Measurements from ENCODE around the gene TBC1D1. TPM values are rescaled to one million over a fixed set of nuclear protein-coding genes. Genes with fewer than 3 reads are reported as not detected.

The TBC1D1 gene
- total and polyA plus RNA-seq, 2 donors (not counting 1 experiment from before 2014, with no cell fraction given) = 39.7 to 90.0 TPM

DNA sequence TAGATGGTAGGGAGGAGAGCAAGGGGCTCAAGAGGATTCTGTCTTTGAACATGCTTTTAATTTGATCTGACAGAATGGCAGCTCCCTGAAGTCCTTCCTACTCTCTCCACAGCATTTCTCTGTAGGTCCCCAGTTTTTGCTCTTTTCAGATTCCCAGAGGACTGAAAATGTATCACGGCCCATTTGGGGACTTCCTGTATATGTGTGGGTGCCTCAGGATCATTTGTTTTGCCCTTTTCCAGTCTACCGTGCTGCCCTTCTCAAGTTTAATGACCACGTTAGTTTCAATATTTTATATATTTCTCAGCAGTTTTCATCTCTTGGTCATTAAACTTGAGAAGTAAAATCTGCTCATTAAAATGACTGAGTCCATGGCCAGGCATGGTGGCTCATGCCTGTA, 2.3 kb downstream of the TBC1D1 start:
- Histone ChIP-seq H3K4me3 (replicated peaks in 1 of 4; ENCODE audit: control extremely low read depth in 1 of 4, insufficient read depth in 1 of 4, low read depth in 3 of 4, low read length in 4 of 4) (no peak overlapping the region), H3K27me3 (ENCODE audit: control insufficient read depth, insufficient read depth, low read length) (peaks cover 17% of the 10 kb centered on the region), H3K4me2 (ENCODE audit: extremely low read depth, insufficient read depth, low read length) (no peak overlapping the region), H3K4me1 (ENCODE audit: control insufficient read depth, extremely low read depth, insufficient read depth, low read length) (peaks cover 2% of the 10 kb centered on the region), H3K9me3 (ENCODE audit: control insufficient read depth, insufficient read depth, low read depth, low read length) (no peaks in the 10 kb centered on the region), H3K79me2 (ENCODE audit: control insufficient read depth, insufficient read depth, low read length) (no peaks in the 10 kb centered on the region), H3K9ac (ENCODE audit: insufficient read depth, low read length) (no peak overlapping the region), H3K36me3 (ENCODE audit: control insufficient read depth, insufficient read depth, low read length) (no peaks in the 10 kb centered on the region), H3K27ac (ENCODE audit: insufficient read depth, low read length) (no peak overlapping the region), H4K20me1 (ENCODE audit: control insufficient read depth, extremely low read depth, insufficient read depth, low read length) (no peaks in the 10 kb centered on the region), H2AFZ (ENCODE audit: low read length) (no peak overlapping the region)
- DNase-seq (ENCODE audit: low read depth in 2 of 2) = no peak
- TF ChIP-seq, protein P1, sequence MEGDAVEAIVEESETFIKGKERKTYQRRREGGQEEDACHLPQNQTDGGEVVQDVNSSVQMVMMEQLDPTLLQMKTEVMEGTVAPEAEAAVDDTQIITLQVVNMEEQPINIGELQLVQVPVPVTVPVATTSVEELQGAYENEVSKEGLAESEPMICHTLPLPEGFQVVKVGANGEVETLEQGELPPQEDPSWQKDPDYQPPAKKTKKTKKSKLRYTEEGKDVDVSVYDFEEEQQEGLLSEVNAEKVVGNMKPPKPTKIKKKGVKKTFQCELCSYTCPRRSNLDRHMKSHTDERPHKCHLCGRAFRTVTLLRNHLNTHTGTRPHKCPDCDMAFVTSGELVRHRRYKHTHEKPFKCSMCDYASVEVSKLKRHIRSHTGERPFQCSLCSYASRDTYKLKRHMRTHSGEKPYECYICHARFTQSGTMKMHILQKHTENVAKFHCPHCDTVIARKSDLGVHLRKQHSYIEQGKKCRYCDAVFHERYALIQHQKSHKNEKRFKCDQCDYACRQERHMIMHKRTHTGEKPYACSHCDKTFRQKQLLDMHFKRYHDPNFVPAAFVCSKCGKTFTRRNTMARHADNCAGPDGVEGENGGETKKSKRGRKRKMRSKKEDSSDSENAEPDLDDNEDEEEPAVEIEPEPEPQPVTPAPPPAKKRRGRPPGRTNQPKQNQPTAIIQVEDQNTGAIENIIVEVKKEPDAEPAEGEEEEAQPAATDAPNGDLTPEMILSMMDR (conservative IDR thresholded peaks at IDR 0.05 in 1 of 2, IDR thresholded peaks at IDR 0.05 in 1 of 2; ENCODE audit: low read depth in 1 of 2, low read length in 2 of 2) = no peak
- TF ChIP-seq EZH2 (IDR thresholded peaks at IDR 0.05; ENCODE audit: low read length, missing control alignments) = no peak

DNA sequence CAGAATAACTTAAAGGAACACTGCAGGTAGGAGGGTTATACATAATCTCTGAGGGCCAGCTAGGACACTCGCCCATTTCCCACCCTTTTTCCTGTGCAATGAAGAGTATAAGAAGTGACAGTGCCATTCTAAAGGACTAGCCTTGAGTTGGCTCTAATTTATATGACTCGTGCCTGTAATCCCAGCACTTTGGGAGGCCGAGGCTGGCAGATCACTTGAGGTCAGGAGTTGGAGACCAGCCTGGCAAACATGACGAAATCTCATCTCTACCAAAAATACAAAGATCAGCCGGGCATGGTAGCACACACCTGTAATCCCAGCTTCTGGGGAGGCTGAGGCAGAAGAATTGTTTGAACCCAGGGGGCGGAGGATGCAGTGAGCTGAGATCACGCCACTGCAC, 4.4 kb downstream of the TBC1D1 start:
- Histone ChIP-seq H3K36me3 (ENCODE audit: control insufficient read depth, insufficient read depth, low read length) (no peaks in the 10 kb centered on the region), H3K4me3 (replicated peaks in 1 of 4; ENCODE audit: control extremely low read depth in 1 of 4, insufficient read depth in 1 of 4, low read depth in 3 of 4, low read length in 4 of 4) (no peak overlapping the region), H3K9ac (ENCODE audit: insufficient read depth, low read length) (no peak overlapping the region), H3K27ac (ENCODE audit: insufficient read depth, low read length) (no peak overlapping the region), H3K4me2 (ENCODE audit: extremely low read depth, insufficient read depth, low read length) (no peak overlapping the region), H3K4me1 (ENCODE audit: control insufficient read depth, extremely low read depth, insufficient read depth, low read length) (peaks cover 1% of the 10 kb centered on the region), H3K27me3 (ENCODE audit: control insufficient read depth, insufficient read depth, low read length) (peaks cover 7% of the 10 kb centered on the region), H4K20me1 (ENCODE audit: control insufficient read depth, extremely low read depth, insufficient read depth, low read length) (no peaks in the 10 kb centered on the region), H3K9me3 (ENCODE audit: control insufficient read depth, insufficient read depth, low read depth, low read length) (no peaks in the 10 kb centered on the region), H2AFZ (ENCODE audit: low read length) (no peak overlapping the region), H3K79me2 (ENCODE audit: control insufficient read depth, insufficient read depth, low read length) (no peaks in the 10 kb centered on the region)
- TF ChIP-seq, protein P1 (conservative IDR thresholded peaks at IDR 0.05 in 1 of 2, IDR thresholded peaks at IDR 0.05 in 1 of 2; ENCODE audit: low read depth in 1 of 2, low read length in 2 of 2) = no peak
- TF ChIP-seq EZH2 (IDR thresholded peaks at IDR 0.05; ENCODE audit: low read length, missing control alignments) = no peak
- DNase-seq (ENCODE audit: low read depth in 2 of 2) = no peak

GRCh38 chr4:37896206-37896860, 5.4 kb downstream of the TBC1D1 start:
- H3K9ac ChIP-seq (ENCODE audit: insufficient read depth, low read length) = no peak overlapping the region
- H3K36me3 ChIP-seq (ENCODE audit: control insufficient read depth, insufficient read depth, low read length) = no peaks in the 10 kb centered on the region
- no peak overlapping the region for H3K4me2 ChIP-seq (ENCODE audit: extremely low read depth, insufficient read depth, low read length)
- no peaks in the 10 kb centered on the region for H3K79me2 ChIP-seq (ENCODE audit: control insufficient read depth, insufficient read depth, low read length)
- H3K27me3 ChIP-seq (ENCODE audit: control insufficient read depth, insufficient read depth, low read length) = peaks cover 5% of the 10 kb centered on the region
- TF ChIP-seq, protein P1 (conservative IDR thresholded peaks at IDR 0.05 in 1 of 2, IDR thresholded peaks at IDR 0.05 in 1 of 2; ENCODE audit: low read depth in 1 of 2, low read length in 2 of 2) = no peak
- TF ChIP-seq EZH2 (IDR thresholded peaks at IDR 0.05; ENCODE audit: low read length, missing control alignments) = no peak
- no peaks in the 10 kb centered on the region for H4K20me1 ChIP-seq (ENCODE audit: control insufficient read depth, extremely low read depth, insufficient read depth, low read length)
- no peak overlapping the region for H2AFZ ChIP-seq (ENCODE audit: low read length)
- H3K4me3 ChIP-seq (replicated peaks in 1 of 4; ENCODE audit: control extremely low read depth in 1 of 4, insufficient read depth in 1 of 4, low read depth in 3 of 4, low read length in 4 of 4) = no peak overlapping the region
- no peaks in the 10 kb centered on the region for H3K9me3 ChIP-seq (ENCODE audit: control insufficient read depth, insufficient read depth, low read depth, low read length)
- H3K27ac ChIP-seq (ENCODE audit: insufficient read depth, low read length) = no peak overlapping the region
- no peaks in the 10 kb centered on the region for H3K4me1 ChIP-seq (ENCODE audit: control insufficient read depth, extremely low read depth, insufficient read depth, low read length)
- no peak for DNase-seq (ENCODE audit: low read depth in 2 of 2)
